ACC112 (cell line): ENCODE results near the gene MTCL1.

ENCODE experiments used
- H2AFZ ChIP-seq: fragments of 200-600 bp; sonication (generic); one replicate; pipeline ENCODE4 v1.6.0; 2017; ENCODE audit warnings: antibody characterized with exemption, low read length; ENCODE audit not compliant: unreplicated experiment
- H3K27ac ChIP-seq: fragments of 200-600 bp; sonication (generic); 2 replicates; pipeline ENCODE4 v1.5.1; 2014; ENCODE audit warnings: low read depth, mild to moderate bottlenecking, antibody characterized with exemption, low read length, moderate library complexity
- H3K27me3 ChIP-seq: fragments of 200-600 bp; sonication (generic); 2 replicates; pipeline ENCODE4 v1.6.1; 2014; ENCODE audit warnings: mild to moderate bottlenecking, antibody characterized with exemption, low read length, moderate library complexity, mixed read lengths; ENCODE audit not compliant: insufficient read depth
- H3K36me3 ChIP-seq: fragments of 200-600 bp; sonication (generic); 2 replicates; pipeline ENCODE4 v1.6.1; 2016; ENCODE audit warnings: mild to moderate bottlenecking, antibody characterized with exemption, low read length, moderate library complexity, mixed read lengths; ENCODE audit not compliant: insufficient read depth
- H3K4me1 ChIP-seq: fragments of 200-600 bp; sonication (generic); one replicate; pipeline ENCODE4 v1.6.1; 2016; ENCODE audit warnings: low read length, mixed read lengths; ENCODE audit not compliant: insufficient read depth, unreplicated experiment, control insufficient read depth
- H3K4me3 ChIP-seq: fragments of 200-600 bp; sonication (generic); 2 replicates; pipeline ENCODE4 v1.5.1; 2014; ENCODE audit warnings: mild to moderate bottlenecking, low read depth, low read length
- H3K79me2 ChIP-seq: fragments of 200-600 bp; sonication (generic); one replicate; pipeline ENCODE4 v1.6.0; 2016; ENCODE audit warnings: low read length; ENCODE audit not compliant: control insufficient read depth, unreplicated experiment, insufficient read depth

Gene MTCL1

GRCh38 chr18:8831531-8831930, 126.2 kb downstream of the MTCL1 start:
- Histone ChIP-seq H3K27ac (no peak overlapping the region), H2AFZ (no peak overlapping the region), H3K27me3 (no peaks in the 10 kb centered on the region), H3K4me3 (no peak overlapping the region), H3K4me1 (no peaks in the 10 kb centered on the region), H3K79me2 (no peaks in the 10 kb centered on the region), H3K36me3 (peaks cover 4% of the 10 kb centered on the region; the same call in 1 of the 2 replicates)

- Histone ChIP-seq H3K79me2 (no peaks in the 10 kb centered on the region), H3K27ac (no peak overlapping the region), H3K4me1 (no peaks in the 10 kb centered on the region), H3K36me3 (no peaks in the 10 kb centered on the region), H3K27me3 (no peaks in the 10 kb centered on the region), H2AFZ (no peak overlapping the region), H3K4me3 (no peak overlapping the region)
These were observed 128.1 kb downstream of the MTCL1 start for GRCh38 chr18:8833480-8833879.

- H3K36me3 ChIP-seq, result no peaks in the 10 kb centered on the region
- no peak overlapping the region for H2AFZ ChIP-seq
- no peaks in the 10 kb centered on the region for H3K27me3 ChIP-seq
- no peak overlapping the region for H3K27ac ChIP-seq
- H3K4me3 ChIP-seq, result no peak overlapping the region
- no peaks in the 10 kb centered on the region for H3K4me1 ChIP-seq
- no peaks in the 10 kb centered on the region for H3K79me2 ChIP-seq
These were observed 129.5 kb downstream of the MTCL1 start for GRCh38 chr18:8834881-8835280.

- H3K4me3 ChIP-seq, result no peak overlapping the region
- H3K27me3 ChIP-seq, result no peaks in the 10 kb centered on the region
- no peak overlapping the region for H3K27ac ChIP-seq
- no peaks in the 10 kb centered on the region for H3K79me2 ChIP-seq
- no peak overlapping the region for H2AFZ ChIP-seq
- H3K36me3 ChIP-seq, result no peaks in the 10 kb centered on the region
- no peaks in the 10 kb centered on the region for H3K4me1 ChIP-seq
These were observed 130.2 kb downstream of the MTCL1 start for GRCh38 chr18:8835521-8835953.

- Histone ChIP-seq H2AFZ (no peak overlapping the region), H3K27ac (no peak overlapping the region), H3K4me1 (no peaks in the 10 kb centered on the region), H3K36me3 (no peaks in the 10 kb centered on the region), H3K27me3 (no peaks in the 10 kb centered on the region), H3K79me2 (no peaks in the 10 kb centered on the region), H3K4me3 (no peak overlapping the region)
These were observed 133.9 kb downstream of the MTCL1 start for GRCh38 chr18:8839281-8839680.

- Histone ChIP-seq H3K36me3 (no peaks in the 10 kb centered on the region), H2AFZ (no peak overlapping the region), H3K27me3 (no peaks in the 10 kb centered on the region), H3K27ac (no peak overlapping the region), H3K4me3 (no peak overlapping the region), H3K79me2 (no peaks in the 10 kb centered on the region), H3K4me1 (no peaks in the 10 kb centered on the region)
These were observed 136.6 kb downstream of the MTCL1 start for GRCh38 chr18:8841781-8842485.

- no peaks in the 10 kb centered on the region for H3K79me2 ChIP-seq
These were observed 137.2 kb downstream of the MTCL1 start for GRCh38 chr18:8842506-8842905.

GRCh38 chr18:8843005-8843404, 137.6 kb downstream of the MTCL1 start:
- Histone ChIP-seq H3K4me1 (no peaks in the 10 kb centered on the region), H3K79me2 (no peaks in the 10 kb centered on the region), H3K27me3 (no peaks in the 10 kb centered on the region), H2AFZ (no peak overlapping the region), H3K27ac (no peak overlapping the region), H3K36me3 (no peaks in the 10 kb centered on the region), H3K4me3 (no peak overlapping the region)

More at GRCh38 chr18:8842506-8842905, 137.2 kb downstream of the MTCL1 start:
- H2AFZ ChIP-seq, result no peak overlapping the region
- no peaks in the 10 kb centered on the region for H3K36me3 ChIP-seq
- no peaks in the 10 kb centered on the region for H3K27me3 ChIP-seq
- H3K4me3 ChIP-seq, result no peak overlapping the region
- H3K27ac ChIP-seq, result no peak overlapping the region
- no peaks in the 10 kb centered on the region for H3K4me1 ChIP-seq

GRCh38 chr18:8844721-8845148, 139.4 kb downstream of the MTCL1 start:
- H3K27ac ChIP-seq, result no peak overlapping the region
- no peaks in the 10 kb centered on the region; the same call in 1 of the 2 replicates for H3K27me3 ChIP-seq
- no peaks in the 10 kb centered on the region for H3K4me1 ChIP-seq
- H3K36me3 ChIP-seq, result no peaks in the 10 kb centered on the region
- no peak overlapping the region for H3K4me3 ChIP-seq
- no peak overlapping the region for H2AFZ ChIP-seq
- H3K79me2 ChIP-seq, result no peaks in the 10 kb centered on the region

GRCh38 chr18:8845506-8845905, 140.2 kb downstream of the MTCL1 start:
- no peaks in the 10 kb centered on the region for H3K79me2 ChIP-seq
- H3K4me3 ChIP-seq, result no peak overlapping the region
- H3K27ac ChIP-seq, result no peak overlapping the region
- no peaks in the 10 kb centered on the region for H3K36me3 ChIP-seq
- H3K27me3 ChIP-seq, result no peaks in the 10 kb centered on the region; the same call in 1 of the 2 replicates
- no peak overlapping the region for H2AFZ ChIP-seq
- no peaks in the 10 kb centered on the region for H3K4me1 ChIP-seq

- Histone ChIP-seq H3K4me3 (no peak overlapping the region), H3K79me2 (no peaks in the 10 kb centered on the region), H3K4me1 (no peaks in the 10 kb centered on the region), H2AFZ (no peak overlapping the region), H3K27ac (no peak overlapping the region), H3K27me3 (no peaks in the 10 kb centered on the region; the same call in 1 of the 2 replicates), H3K36me3 (no peaks in the 10 kb centered on the region)
These were observed 141.9 kb downstream of the MTCL1 start for GRCh38 chr18:8847066-8847755.
